Tibial nerve (tissue), 4 donors: ENCODE results near the gene ADGRG1. TPM values are rescaled to one million over a fixed set of nuclear protein-coding genes. Genes with fewer than 3 reads are reported as not detected.

ENCODE experiments used
- DNase-seq, 2 donors: peaks; one replicate each; pipeline ENCODE4 v3.0.0-alpha.2; 2019; ENCODE audit warnings: low spot score in 2 of 2
- H3K27ac ChIP-seq, 4 donors: fragments of 200-600 bp; sonication (generic) in 3 of 4; one replicate each; pipeline ENCODE4 v1.5.1; 2017 to 2019; ENCODE audit warnings: mild to moderate bottlenecking in 1 of 4
- H3K27me3 ChIP-seq, 2 donors: fragments of 200-600 bp; sonication (generic) in 1 of 2; one replicate each; pipeline versions ENCODE4 v1.5.1 to v1.6.0; 2017 to 2019
- H3K36me3 ChIP-seq, 3 donors: fragments of 200-600 bp; sonication (generic); one replicate each; pipeline ENCODE4 v1.5.1; 2018 to 2019
- H3K4me1 ChIP-seq, 4 donors: fragments of 200-600 bp; sonication (generic) in 3 of 4; one replicate each; pipeline ENCODE4 v1.5.1; 2017 to 2019
- H3K4me3 ChIP-seq, 4 donors: fragments of 200-600 bp; sonication (generic) in 3 of 4; one replicate each; pipeline ENCODE4 v1.5.1; 2017 to 2019; ENCODE audit warnings: mild to moderate bottlenecking in 1 of 4, moderate library complexity in 1 of 4
- H3K9me3 ChIP-seq, 4 donors: fragments of 200-600 bp; sonication (generic) in 3 of 4; one replicate each; pipeline ENCODE4 v1.5.1; 2017 to 2019
- CTCF ChIP-seq, 5 experiments: fragments of 200-600 bp in 3 of 5; fragments of 450-650 bp in 2 of 5; sonication (generic) in 3 of 5; IDR thresholded peaks; one replicate each; pipeline ENCODE4 v1.5.1; 2016 to 2019; ENCODE audit warnings: antibody characterized with exemption in 5 of 5, mild to moderate bottlenecking in 3 of 5, moderate library complexity in 2 of 5
- EP300 ChIP-seq, 2 donors: sonication (generic); formaldehyde crosslinking; IDR thresholded peaks; one replicate each; pipeline ENCODE4 v1.6.1; 2017; ENCODE audit warnings: antibody characterized with exemption in 2 of 2, mild to moderate bottlenecking in 1 of 2
- POLR2A ChIP-seq, 2 donors: fragments of 450-650 bp; IDR thresholded peaks; one replicate each; pipeline ENCODE4 v1.6.1; 2017; ENCODE audit warnings: antibody characterized with exemption in 2 of 2, mild to moderate bottlenecking in 2 of 2, moderate library complexity in 2 of 2
- WGBS, 2 donors: methylation state at CpG; one replicate each; pipeline ENCODE4 v1.1.5; 2018; 5-methylcytosine and 5-hydroxymethylcytosine counted together
- total RNA-seq, 4 donors: library from RNA; depleted of rRNA; stranded (reverse); fragments of >200 nt; gene quantifications; one replicate each; pipeline ENCODE4 v1.1.0, GENCODE V29; 2016

The ADGRG1 gene
- total RNA-seq, 4 donors from 2014 or later, result 9.0 to 59.4 (median 41.8) TPM

GRCh38 chr16:57698812-57699405 lies 70.5 kb downstream of the ADGRG1 start:
- Histone ChIP-seq H3K9me3 (no peaks in the 10 kb centered on the region), H3K36me3 (no peaks in the 10 kb centered on the region), H3K27ac (no peak overlapping the region), H3K27me3 (no peaks in the 10 kb centered on the region), H3K4me3 (no peak overlapping the region), H3K4me1 (peaks cover 0 to 5% (median 0%) of the 10 kb centered on the region in 4 donors)
- 80 to 85% methylated on average over 14 to 16 of the region's 16 CpGs for WGBS, 2 donors
- TF ChIP-seq CTCF (IDR thresholded peaks at IDR 0.05) (no peak), POLR2A (IDR thresholded peaks at IDR 0.05) (no peak)
- no peak for DNase-seq

- H3K9me3 ChIP-seq, result no peaks in the 10 kb centered on the region
- no peaks in the 10 kb centered on the region for H3K36me3 ChIP-seq
- 89% methylated on average over 3 of the region's 3 CpGs for WGBS, 2 donors
- H3K27me3 ChIP-seq, result no peaks in the 10 kb centered on the region
- H3K27ac ChIP-seq, result no peak overlapping the region
- TF ChIP-seq POLR2A (IDR thresholded peaks at IDR 0.05) (no peak), CTCF (IDR thresholded peaks at IDR 0.05) (no peak)
- DNase-seq, result no peak
- peaks cover 0 to 3% (median 0%) of the 10 kb centered on the region in 4 donors for H3K4me1 ChIP-seq
- no peak overlapping the region for H3K4me3 ChIP-seq
Measured at GRCh38 chr16:57699481-57699880, 71.1 kb downstream of the ADGRG1 start.

GRCh38 chr16:57699899-57700298 lies 71.5 kb downstream of the ADGRG1 start:
- no peaks in the 10 kb centered on the region for H3K9me3 ChIP-seq
- no peak for TF ChIP-seq POLR2A (IDR thresholded peaks at IDR 0.05)
- no peak for TF ChIP-seq EP300 (IDR thresholded peaks at IDR 0.05)
- no peak for TF ChIP-seq CTCF (IDR thresholded peaks at IDR 0.05)
- no peaks in the 10 kb centered on the region for H3K36me3 ChIP-seq
- H3K4me3 ChIP-seq, result no peak overlapping the region
- 86 to 99% methylated on average over 7 of the region's 7 CpGs for WGBS, 2 donors
- H3K27me3 ChIP-seq, result no peaks in the 10 kb centered on the region
- no peaks in the 10 kb centered on the region for H3K4me1 ChIP-seq
- DNase-seq, result no peak
- H3K27ac ChIP-seq, result no peak overlapping the region

DNA sequence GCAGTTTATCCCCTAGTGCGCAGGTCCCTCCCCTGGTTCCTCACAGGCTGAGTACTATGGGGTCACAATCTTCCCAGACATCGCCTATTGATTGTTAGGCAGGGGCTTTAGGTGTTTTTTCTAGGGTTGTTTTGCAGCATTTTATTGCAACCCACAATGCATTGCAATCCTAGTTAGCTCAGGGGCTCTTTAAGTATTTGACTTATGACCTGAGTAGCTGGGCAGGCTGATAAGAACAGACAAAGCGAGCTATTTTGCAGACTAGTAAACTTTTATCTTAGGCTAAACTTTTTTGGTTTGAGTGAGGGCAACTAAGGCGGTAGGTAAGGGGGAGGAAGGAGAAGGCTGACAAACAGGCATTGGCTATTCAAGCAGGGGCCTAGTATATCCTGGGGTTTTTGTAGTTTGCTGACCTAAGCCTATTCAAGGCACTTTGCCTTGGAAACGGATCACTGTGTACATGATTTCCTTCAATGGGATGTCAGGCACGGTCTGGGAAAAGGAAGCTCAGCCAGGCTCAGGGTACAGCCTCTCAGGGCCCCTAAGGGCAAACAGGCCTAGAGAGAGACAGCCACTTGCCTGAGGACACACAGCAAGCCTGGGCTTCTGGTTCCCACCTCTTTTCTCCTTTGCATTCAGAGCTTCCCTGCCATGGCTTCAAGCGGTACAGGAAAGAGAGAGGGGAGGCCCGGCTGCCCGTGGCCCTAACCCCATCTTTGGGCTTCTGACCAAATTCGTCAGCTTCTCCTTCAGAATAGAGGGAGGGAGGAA lies 72.5 kb downstream of the ADGRG1 start:
- Histone ChIP-seq H3K4me1 (no peaks in the 10 kb centered on the region), H3K36me3 (no peaks in the 10 kb centered on the region), H3K4me3 (no peak overlapping the region), H3K27ac (no peak overlapping the region), H3K9me3 (no peaks in the 10 kb centered on the region), H3K27me3 (no peaks in the 10 kb centered on the region)
- 49 to 59% methylated on average over 10 of the region's 10 CpGs for WGBS, 2 donors
- TF ChIP-seq EP300 (IDR thresholded peaks at IDR 0.05) (no peak), POLR2A (IDR thresholded peaks at IDR 0.05) (no peak), CTCF (IDR thresholded peaks at IDR 0.05) (no peak)
- DNase-seq, result no peak

- Histone ChIP-seq H3K27ac (no peak overlapping the region), H3K27me3 (no peaks in the 10 kb centered on the region), H3K36me3 (no peaks in the 10 kb centered on the region), H3K4me1 (no peaks in the 10 kb centered on the region), H3K9me3 (no peaks in the 10 kb centered on the region), H3K4me3 (no peak overlapping the region)
- TF ChIP-seq CTCF (IDR thresholded peaks at IDR 0.05) (no peak), POLR2A (IDR thresholded peaks at IDR 0.05) (no peak), EP300 (IDR thresholded peaks at IDR 0.05) (no peak)
- 85 to 89% methylated on average over 22 of the region's 23 CpGs for WGBS, 2 donors
- no peak for DNase-seq
Measured at GRCh38 chr16:57701759-57702371, 73.4 kb downstream of the ADGRG1 start.
